Activated CD4-positive, alpha-beta memory T cell treated with anti-CD3 and anti-CD28 coated beads, Interleukin-2, amount 10 ng/mL, durations not matched to agents 7 days and 5 days (primary cell): ENCODE results near the gene NRF1. TPM values are rescaled to one million over a fixed set of nuclear protein-coding genes. Genes with fewer than 3 reads are reported as not detected.

Experiments used
- CTCF ChIA-PET: fragments of 350-600 bp; sonication (Branson Sonifier 250); formaldehyde crosslinking; loops from one replicate; lab custom pipeline; 2021; ENCODE audit warnings: antibody characterized with exemption, inconsistent platforms; lab: Charles Lee
- POLR2A ChIA-PET: fragments of 350-600 bp; sonication (Branson Sonifier 250); formaldehyde crosslinking; loops from one replicate; lab custom pipeline; 2021; ENCODE audit warnings: antibody characterized with exemption; lab: Charles Lee
- DNase-seq: peaks from one replicate; pipeline ENCODE4 v3.0.0-alpha.2; 2020
- H3K27ac Mint-ChIP-seq: one replicate; pipeline ENCODE4 v1.8.0; 2021; ENCODE audit warnings: mild to moderate bottlenecking, mixed read lengths
- H3K27me3 Mint-ChIP-seq: one replicate; pipeline ENCODE4 v1.8.0; 2021; ENCODE audit warnings: mixed read lengths
- H3K36me3 Mint-ChIP-seq: one replicate; pipeline ENCODE4 v1.8.0; 2021; ENCODE audit warnings: low read depth, mixed read lengths
- H3K4me1 Mint-ChIP-seq: one replicate; pipeline ENCODE4 v1.8.0; 2021; ENCODE audit warnings: mixed read lengths
- H3K4me3 Mint-ChIP-seq: one replicate; pipeline ENCODE4 v1.8.0; 2021; ENCODE audit warnings: mild to moderate bottlenecking, mixed read lengths
- H3K9me3 Mint-ChIP-seq: one replicate; pipeline ENCODE4 v1.8.0; 2021; ENCODE audit warnings: mixed read lengths
- total RNA-seq, 2 experiments: library from RNA; stranded (reverse); gene quantifications; one replicate each; pipeline ENCODE4 v1.2.3, GENCODE V29; 2021

NRF1 gene
- total RNA-seq, 2 experiments from 2014 or later: 21.9 to 24.7 TPM

DNA sequence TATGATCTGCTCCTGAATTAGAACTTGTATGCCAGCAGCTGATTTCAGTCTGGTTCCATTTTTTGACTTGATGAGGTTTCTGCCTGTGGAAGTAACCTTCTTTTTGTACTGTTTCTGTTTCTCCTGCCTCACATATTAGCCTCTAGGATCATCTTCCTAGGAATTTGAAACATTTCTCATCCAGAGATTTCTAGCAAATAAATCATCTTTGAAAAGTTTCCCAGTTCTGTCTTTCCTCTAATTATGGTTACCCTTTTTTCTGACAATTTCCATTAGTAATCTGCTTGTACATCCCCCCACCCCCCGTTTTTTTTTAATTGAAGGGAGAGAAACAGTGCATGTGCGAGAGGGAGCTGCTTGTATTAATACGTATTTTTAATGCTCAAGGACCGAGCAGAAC is 92.2 kb downstream of the NRF1 start:
- H3K9me3 Mint-ChIP-seq: no peaks in the 10 kb centered on the region
- H3K36me3 Mint-ChIP-seq: peaks cover 20% of the 10 kb centered on the region
- no peak for DNase-seq
- H3K4me3 Mint-ChIP-seq: no peak overlapping the region
- no peak overlapping the region for H3K27ac Mint-ChIP-seq
- CTCF ChIA-PET: interaction anchor here (0.5 to 1.7 kb wide), 2 partner anchors 117 to 122 kb away, joined by 4 to 7 read pairs; no protein-coding TSS in a partner anchor
- H3K4me1 Mint-ChIP-seq: peaks cover 27% of the 10 kb centered on the region
- no peaks in the 10 kb centered on the region for H3K27me3 Mint-ChIP-seq
- POLR2A ChIA-PET: no interaction called here

DNA sequence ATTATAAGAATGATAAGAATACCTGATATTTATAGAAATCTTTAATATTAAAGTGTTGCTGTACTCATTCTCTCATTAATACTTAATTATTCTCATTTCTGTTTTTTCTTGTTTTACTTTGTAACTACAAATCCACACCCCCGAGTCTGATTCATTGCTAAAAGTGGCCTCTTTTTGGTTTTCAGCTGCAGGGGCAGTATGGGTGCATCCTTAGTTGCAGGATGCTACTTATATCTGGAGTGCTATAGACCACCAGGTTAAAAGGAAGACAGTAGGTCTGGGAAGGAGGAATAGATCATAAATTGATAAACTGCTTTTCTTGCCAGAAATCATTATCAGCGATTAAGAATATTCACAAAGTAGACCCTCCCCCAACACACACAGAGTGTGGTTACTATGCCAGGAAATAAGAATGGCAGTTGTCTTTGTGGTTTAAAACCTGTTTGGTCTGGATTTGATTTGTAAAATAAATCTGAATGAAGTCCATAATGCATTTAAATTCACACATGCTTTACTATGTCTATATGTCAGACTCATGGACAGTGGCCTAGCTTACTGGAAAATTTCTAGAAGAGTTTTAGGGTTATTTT is 96.5 kb downstream of the NRF1 start:
- Mint-ChIP-seq H3K9me3 (no peaks in the 10 kb centered on the region), H3K4me3 (no peak overlapping the region), H3K27me3 (no peaks in the 10 kb centered on the region), H3K4me1 (peaks cover 24% of the 10 kb centered on the region), H3K36me3 (peaks cover 44% of the 10 kb centered on the region), H3K27ac (peak overlapping the region; percentile 47)
- no peak for DNase-seq
- ChIA-PET POLR2A (no interaction called here), CTCF (no interaction called here)

DNA sequence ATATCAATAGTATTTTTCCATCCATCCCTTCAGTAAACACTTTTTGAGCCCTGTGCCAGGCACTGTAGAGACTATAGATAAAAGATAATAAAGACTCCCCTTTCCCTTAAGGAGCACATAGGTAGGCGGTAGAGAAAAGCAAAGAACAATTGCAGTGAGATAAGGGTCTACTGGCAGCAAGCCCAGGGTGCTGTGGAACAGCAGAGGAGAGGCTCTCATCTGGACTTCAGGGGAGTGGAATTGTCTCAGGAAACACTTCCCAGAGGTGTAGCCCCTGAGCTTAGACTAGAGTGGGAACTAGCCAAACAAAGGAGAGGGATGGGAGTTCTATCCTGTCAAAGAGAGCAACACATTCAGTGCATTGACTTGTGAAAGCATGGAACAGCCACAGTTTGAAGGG is 102.0 kb downstream of the NRF1 start:
- H3K4me1 Mint-ChIP-seq: peaks cover 2% of the 10 kb centered on the region
- no peaks in the 10 kb centered on the region for H3K27me3 Mint-ChIP-seq
- POLR2A ChIA-PET: no interaction called here
- H3K27ac Mint-ChIP-seq: no peak overlapping the region
- H3K4me3 Mint-ChIP-seq: no peak overlapping the region
- CTCF ChIA-PET: no interaction called here
- no peak for DNase-seq
- H3K36me3 Mint-ChIP-seq: peaks cover 54% of the 10 kb centered on the region
- H3K9me3 Mint-ChIP-seq: no peaks in the 10 kb centered on the region

DNA sequence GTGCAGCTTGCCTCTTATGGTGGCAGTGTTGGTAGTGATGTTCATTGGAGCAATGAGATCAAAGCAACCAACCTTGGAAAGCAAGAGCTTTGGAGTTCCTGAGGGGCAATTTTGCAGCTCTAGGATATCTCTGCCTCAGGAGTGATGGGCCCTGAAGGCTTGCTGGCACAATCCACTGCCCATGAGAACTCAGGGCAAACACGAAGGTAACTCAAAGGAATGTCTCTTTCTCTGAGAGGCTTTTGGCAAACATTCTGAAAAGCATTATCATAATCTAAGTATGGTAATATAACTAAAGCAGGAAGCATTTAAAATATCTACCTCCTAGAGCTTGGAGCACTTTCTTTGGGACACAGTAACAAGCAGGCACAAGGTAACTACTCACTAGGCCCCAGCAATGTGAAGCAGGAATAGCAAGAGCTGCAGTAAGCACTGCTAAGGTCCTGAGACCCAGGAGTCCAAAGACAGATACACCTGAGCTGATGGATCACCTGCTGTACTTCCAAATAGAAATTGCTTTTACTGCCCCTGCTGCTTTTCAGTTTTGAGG is 103.1 kb downstream of the NRF1 start:
- no peak overlapping the region for H3K4me3 Mint-ChIP-seq
- POLR2A ChIA-PET: no interaction called here
- CTCF ChIA-PET: no interaction called here

DNA sequence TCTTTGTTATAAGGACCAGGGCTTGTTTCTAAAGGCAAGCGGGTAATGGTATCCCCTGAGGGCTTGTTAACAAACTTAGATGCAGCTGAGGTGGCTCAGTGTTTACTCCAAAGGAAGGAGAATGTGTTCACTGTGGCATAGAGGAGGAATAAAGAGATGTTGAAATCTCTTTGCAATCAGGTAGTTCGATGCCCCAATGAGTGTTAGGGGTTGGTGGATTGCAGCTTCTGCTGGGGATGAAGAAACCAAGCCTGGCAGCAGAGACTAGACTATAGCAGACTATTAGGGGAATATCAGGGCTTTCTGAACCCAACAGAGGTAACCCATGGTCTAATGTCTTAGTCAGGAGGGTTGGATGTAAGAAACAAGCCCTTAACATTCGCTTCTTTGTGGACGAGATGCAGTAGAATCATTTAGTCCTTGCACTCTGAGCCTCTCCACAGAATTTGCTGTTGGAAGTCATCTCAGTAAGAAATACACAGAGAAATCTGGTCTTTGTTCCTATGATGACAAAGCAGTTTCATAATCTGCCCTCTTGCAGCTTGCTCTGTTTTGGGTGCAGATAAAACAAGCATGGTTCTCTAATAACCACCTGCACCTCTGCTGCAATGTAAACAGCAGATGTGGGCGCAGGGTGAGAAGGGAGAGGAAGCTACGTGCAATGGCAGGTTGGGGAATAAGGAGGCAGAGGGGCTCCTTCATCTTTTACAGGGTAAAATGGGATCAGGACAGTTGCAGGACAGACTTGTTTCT is 108.6 kb downstream of the NRF1 start:
- H3K27ac Mint-ChIP-seq: no peak overlapping the region
- POLR2A ChIA-PET: interaction anchor here (0.6 kb wide), 1 partner anchor 10 kb away, joined by 3 read pairs; no protein-coding TSS in a partner anchor

More for the DNA sequence above, 103.1 kb downstream of the NRF1 start:
- H3K27me3 Mint-ChIP-seq: no peaks in the 10 kb centered on the region
- DNase-seq: no peak
- no peaks in the 10 kb centered on the region for H3K9me3 Mint-ChIP-seq
- peaks cover 3% of the 10 kb centered on the region for H3K4me1 Mint-ChIP-seq
- peaks cover 56% of the 10 kb centered on the region for H3K36me3 Mint-ChIP-seq
- no peak overlapping the region for H3K27ac Mint-ChIP-seq

DNA sequence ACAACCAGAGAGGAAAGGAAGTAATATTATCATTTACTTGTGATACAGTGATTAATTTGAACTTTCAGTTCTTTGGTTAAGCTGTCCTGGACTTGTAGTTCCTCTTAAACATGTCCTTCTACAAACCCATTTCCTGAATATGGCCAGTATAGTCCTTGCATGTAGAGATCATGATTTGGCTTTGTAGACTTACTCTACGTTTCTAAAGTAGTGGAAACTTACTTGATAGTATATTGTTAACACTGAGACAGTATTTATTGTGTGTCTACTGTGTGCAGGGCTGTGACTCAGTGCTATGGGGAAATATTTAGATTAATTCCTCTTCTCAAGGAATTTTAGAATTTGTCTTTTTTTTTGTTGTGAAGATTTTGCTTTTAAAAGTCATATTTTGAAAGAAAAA is 109.5 kb downstream of the NRF1 start:
- Mint-ChIP-seq H3K9me3 (no peaks in the 10 kb centered on the region), H3K36me3 (peaks cover 60% of the 10 kb centered on the region), H3K4me3 (no peak overlapping the region), H3K4me1 (peaks cover 8% of the 10 kb centered on the region), H3K27ac (no peak overlapping the region), H3K27me3 (no peaks in the 10 kb centered on the region)
- POLR2A ChIA-PET: no interaction called here
- CTCF ChIA-PET: interaction anchor here (1.5 to 1.6 kb wide), 2 partner anchors 104 to 109 kb away, joined by 4 read pairs; no protein-coding TSS in a partner anchor
- DNase-seq: no peak

More for the DNA sequence above, 108.6 kb downstream of the NRF1 start:
- Mint-ChIP-seq H3K4me3 (no peak overlapping the region), H3K36me3 (peaks cover 56% of the 10 kb centered on the region), H3K9me3 (no peaks in the 10 kb centered on the region), H3K27me3 (no peaks in the 10 kb centered on the region), H3K4me1 (peaks cover 8% of the 10 kb centered on the region)
- CTCF ChIA-PET: interaction anchor here (1.5 to 1.6 kb wide), 2 partner anchors 105 to 110 kb away, joined by 4 read pairs; no protein-coding TSS in a partner anchor
- DNase-seq: no peak

DNA sequence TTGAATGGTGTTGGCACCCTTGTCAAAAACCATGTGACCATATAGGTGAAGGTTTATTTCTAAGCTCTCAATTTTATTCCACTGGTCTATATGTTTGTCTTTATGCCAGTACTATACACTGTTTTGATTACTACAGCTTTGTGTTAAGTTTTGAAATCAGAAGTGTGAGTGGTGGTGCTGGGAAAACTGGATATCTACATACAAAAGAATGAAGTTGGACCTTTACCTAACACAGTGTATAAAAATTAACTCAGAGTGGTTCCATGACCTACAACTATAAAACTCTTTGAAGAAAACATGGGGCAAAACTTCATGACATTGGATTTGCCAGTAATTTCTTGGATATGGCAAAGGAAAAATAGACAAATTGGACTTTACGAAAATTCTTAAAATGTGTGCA is 112.2 kb downstream of the NRF1 start:
- ChIA-PET CTCF (interaction anchor here (0.6 kb wide), 1 partner anchor 179 kb away, joined by 4 read pairs; no protein-coding TSS in a partner anchor), POLR2A (no interaction called here)
- Mint-ChIP-seq H3K27me3 (no peaks in the 10 kb centered on the region), H3K4me1 (peaks cover 8% of the 10 kb centered on the region), H3K27ac (no peak overlapping the region), H3K4me3 (no peak overlapping the region), H3K36me3 (peaks cover 55% of the 10 kb centered on the region), H3K9me3 (no peaks in the 10 kb centered on the region)
- DNase-seq: no peak

DNA sequence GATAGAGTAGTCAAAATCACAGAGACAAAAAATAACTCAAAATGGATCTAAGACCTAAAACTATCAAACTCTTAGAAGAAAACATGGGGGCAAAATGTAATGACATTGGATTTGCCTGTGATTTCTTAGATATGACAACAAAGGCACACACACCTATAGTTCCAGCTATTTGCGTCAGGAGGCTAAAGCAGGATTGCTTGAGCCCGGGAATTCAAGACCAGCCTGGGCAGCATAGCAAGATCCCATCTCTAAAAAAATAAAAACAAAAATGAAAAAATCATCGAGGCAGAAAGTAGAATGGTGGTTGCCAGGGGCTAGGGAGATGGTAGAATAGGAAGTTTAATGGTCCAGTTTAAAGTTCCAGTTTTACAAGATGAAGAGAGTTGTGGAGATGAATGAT is 113.3 kb downstream of the NRF1 start:
- no peaks in the 10 kb centered on the region for H3K9me3 Mint-ChIP-seq
- no peak overlapping the region for H3K27ac Mint-ChIP-seq
- H3K27me3 Mint-ChIP-seq: no peaks in the 10 kb centered on the region
- DNase-seq: no peak
- ChIA-PET POLR2A (no interaction called here), CTCF (no interaction called here)
- peaks cover 3% of the 10 kb centered on the region for H3K4me1 Mint-ChIP-seq
- H3K4me3 Mint-ChIP-seq: no peak overlapping the region
- peaks cover 54% of the 10 kb centered on the region for H3K36me3 Mint-ChIP-seq

DNA sequence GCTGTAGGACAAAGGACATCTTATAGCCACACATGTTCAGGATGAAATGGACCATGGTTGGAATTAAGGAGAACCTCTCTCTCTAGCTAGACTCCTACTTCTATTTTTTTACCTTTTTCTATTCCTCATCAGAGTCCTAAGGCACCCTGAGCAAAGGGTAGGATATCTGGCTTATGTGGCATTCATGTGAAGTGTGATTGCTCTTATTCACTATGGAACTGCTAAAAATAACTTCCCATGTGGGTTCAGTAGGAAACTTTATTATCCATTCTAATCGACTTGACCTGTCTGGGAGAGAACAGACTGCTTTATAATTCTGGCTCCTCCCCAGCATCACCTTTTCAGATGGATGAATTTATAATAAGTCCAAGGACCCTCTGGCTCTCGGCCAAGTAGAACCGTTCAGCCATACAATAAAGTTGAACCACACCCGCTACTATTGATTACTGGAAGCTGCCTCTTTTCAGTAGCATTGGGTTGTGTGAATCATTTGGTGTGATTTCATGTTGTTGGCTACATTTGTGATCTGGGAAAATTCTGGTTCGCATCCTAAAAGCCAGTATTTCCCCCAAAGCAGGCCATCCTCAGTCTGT is 117.5 kb downstream of the NRF1 start:
- Mint-ChIP-seq H3K27me3 (no peaks in the 10 kb centered on the region), H3K36me3 (peaks cover 52% of the 10 kb centered on the region), H3K4me3 (no peak overlapping the region), H3K9me3 (no peaks in the 10 kb centered on the region), H3K4me1 (no peaks in the 10 kb centered on the region), H3K27ac (no peak overlapping the region)
- ChIA-PET POLR2A (no interaction called here), CTCF (no interaction called here)
- DNase-seq: no peak

DNA sequence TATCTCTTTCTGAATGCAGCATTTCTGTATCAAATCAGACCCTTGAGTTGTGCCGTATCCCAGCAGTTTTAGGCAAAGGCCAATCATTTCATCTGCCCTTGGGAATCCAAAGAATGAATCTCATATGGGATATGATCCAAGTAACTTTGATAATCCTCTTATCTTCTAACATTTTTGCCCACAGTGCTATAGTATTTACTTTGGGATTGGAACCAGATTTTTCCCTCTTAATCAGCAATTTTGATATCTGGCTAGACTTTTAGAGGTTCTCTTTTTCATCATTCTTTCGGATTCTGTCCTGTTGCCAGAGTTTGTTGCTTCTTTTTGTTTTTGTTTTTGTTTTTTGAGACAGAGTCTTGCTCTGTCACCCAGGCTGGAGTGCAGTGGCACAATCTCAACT is 118.0 kb downstream of the NRF1 start:
- Mint-ChIP-seq H3K4me3 (no peak overlapping the region), H3K27me3 (no peaks in the 10 kb centered on the region), H3K4me1 (no peaks in the 10 kb centered on the region), H3K9me3 (no peaks in the 10 kb centered on the region), H3K36me3 (peaks cover 49% of the 10 kb centered on the region), H3K27ac (no peak overlapping the region)
- ChIA-PET CTCF (no interaction called here), POLR2A (no interaction called here)
- DNase-seq: no peak

DNA sequence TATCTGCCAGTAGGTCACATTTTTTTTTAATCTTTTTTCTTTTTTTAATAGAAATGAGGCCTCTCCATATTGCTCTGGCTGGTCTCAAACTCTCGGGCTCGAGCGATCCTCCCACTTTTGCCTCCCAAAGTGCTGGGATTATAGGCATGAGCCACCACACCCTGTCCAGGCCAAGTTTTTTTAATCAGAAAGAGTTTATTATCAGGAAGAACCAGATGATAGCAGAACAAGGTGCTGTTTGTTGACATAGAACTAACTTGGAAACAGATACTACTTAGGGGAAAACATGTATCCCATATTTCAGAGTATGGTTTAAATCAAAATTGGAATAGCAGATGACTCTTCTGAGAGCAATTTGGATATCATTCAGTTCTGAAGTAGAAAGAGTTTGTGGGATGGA is 118.6 kb downstream of the NRF1 start:
- ChIA-PET CTCF (no interaction called here), POLR2A (no interaction called here)
- no peaks in the 10 kb centered on the region for H3K9me3 Mint-ChIP-seq
- no peaks in the 10 kb centered on the region for H3K4me1 Mint-ChIP-seq
- H3K4me3 Mint-ChIP-seq: no peak overlapping the region
- no peak overlapping the region for H3K27ac Mint-ChIP-seq
- H3K36me3 Mint-ChIP-seq: peaks cover 46% of the 10 kb centered on the region
- no peaks in the 10 kb centered on the region for H3K27me3 Mint-ChIP-seq
- DNase-seq: no peak

DNA sequence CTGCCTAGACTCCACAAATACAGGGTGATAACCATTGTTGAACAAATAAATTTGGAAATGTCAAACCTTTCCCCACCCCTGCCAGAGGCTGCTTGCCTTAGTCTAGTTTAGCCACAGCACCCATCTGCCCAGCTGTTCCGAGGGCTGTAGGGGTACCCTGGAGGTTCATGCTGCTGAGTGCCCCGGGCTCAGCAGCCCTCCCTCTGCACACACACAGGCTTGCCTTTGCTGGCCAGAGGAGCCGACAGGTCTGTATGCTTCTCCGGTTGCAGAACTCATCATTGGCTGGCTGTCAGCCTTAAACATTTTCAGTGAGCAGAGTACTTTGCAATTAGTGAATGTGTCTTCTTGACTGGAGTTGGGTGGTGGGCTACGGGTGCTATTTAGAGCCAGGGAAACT is 122.9 kb downstream of the NRF1 start:
- POLR2A ChIA-PET: no interaction called here
- Mint-ChIP-seq H3K36me3 (peaks cover 22% of the 10 kb centered on the region), H3K27ac (no peak overlapping the region), H3K4me1 (no peaks in the 10 kb centered on the region), H3K4me3 (no peak overlapping the region), H3K27me3 (no peaks in the 10 kb centered on the region), H3K9me3 (no peaks in the 10 kb centered on the region)
- CTCF ChIA-PET: no interaction called here
- DNase-seq: no peak

DNA sequence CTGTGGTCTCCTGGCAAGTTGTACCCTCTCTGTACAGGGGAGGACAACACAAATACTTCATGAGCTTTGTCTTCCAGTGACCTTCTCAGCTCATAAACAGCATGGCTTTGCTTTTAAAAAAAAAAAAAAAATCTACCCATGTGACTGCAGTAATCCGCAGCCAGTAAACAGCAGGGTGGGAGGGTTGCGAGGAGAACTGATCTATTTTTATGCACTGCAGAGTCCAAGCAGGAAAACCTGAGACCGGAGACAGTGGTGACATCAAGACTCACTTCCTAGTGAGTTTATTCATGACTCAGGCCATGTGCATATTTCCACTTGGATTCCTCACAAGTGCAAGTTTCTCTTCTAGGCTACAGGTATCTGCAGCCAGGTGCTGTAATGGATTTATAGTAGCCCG is 127.9 kb downstream of the NRF1 start:
- Mint-ChIP-seq H3K9me3 (no peaks in the 10 kb centered on the region), H3K4me3 (no peak overlapping the region), H3K27ac (no peak overlapping the region), H3K36me3 (peaks cover 5% of the 10 kb centered on the region), H3K27me3 (no peaks in the 10 kb centered on the region), H3K4me1 (no peaks in the 10 kb centered on the region)
- ChIA-PET CTCF (interaction anchor here (2.3 kb wide), 1 partner anchor 91 kb away, joined by 5 read pairs; no protein-coding TSS in a partner anchor), POLR2A (interaction anchor here (0.6 kb wide), 1 partner anchor 96 kb away, joined by 3 read pairs; no protein-coding TSS in a partner anchor)
- DNase-seq: no peak
